Lower leg skin (tissue), 3 donors: ENCODE measurements around the gene KLHDC4.

ENCODE experiments used
- CTCF ChIP-seq, 3 donors: fragments of 450-650 bp; IDR thresholded peaks; one replicate each; pipeline ENCODE4 v1.5.1; 2016; ENCODE audit warnings: antibody characterized with exemption in 3 of 3, mild to moderate bottlenecking in 3 of 3, moderate library complexity in 2 of 3
- POLR2A ChIP-seq, 2 donors: fragments of 450-650 bp; IDR thresholded peaks; one replicate each; pipeline ENCODE4 v1.6.1; 2016 to 2017; ENCODE audit warnings: antibody characterized with exemption in 2 of 2, mild to moderate bottlenecking in 1 of 2, moderate library complexity in 1 of 2

GRCh38 chr16:87675111-87675719 is 90.6 kb downstream of the KLHDC4 start:
- TF ChIP-seq POLR2A (IDR thresholded peaks at IDR 0.05) = no peak
- TF ChIP-seq CTCF (IDR thresholded peaks at IDR 0.05) = no peak
